ENCODE data around the gene WWOX. TPM values are rescaled to one million over a fixed set of nuclear protein-coding genes. Genes with fewer than 3 reads are reported as not detected.
A peak's percentile ranks its signal among the peaks of the same experiment; 100 is the strongest.

Gene WWOX
- total and polyA plus RNA-seq, 4 donors: 5.4 to 61.5 (median 18.4) TPM

- 78 to 84% methylated on average over 2 of the region's 2 CpGs for WGBS, 2 donors
- no peak for TF ChIP-seq CTCF (IDR thresholded peaks at IDR 0.05; ENCODE audit: control extremely low read depth, extremely low read depth)
- H3K27me3 ChIP-seq (ENCODE audit: control insufficient read depth in 3 of 3, insufficient read depth in 3 of 3, low read length in 2 of 3): no peaks in the 10 kb centered on the region
- H3K9me3 ChIP-seq (ENCODE audit: control insufficient read depth in 4 of 4, insufficient read depth in 3 of 4, low read length in 3 of 4): peaks cover 0 to 2% (median 0%) of the 10 kb centered on the region in 4 donors
- no peak overlapping the region for H3K4me3 ChIP-seq
- H3K27ac ChIP-seq (ENCODE audit: low read depth in 1 of 2, low read length in 1 of 2): no peak overlapping the region
- peaks cover 0 to 27% (median 7%) of the 10 kb centered on the region in 5 donors for H3K4me1 ChIP-seq (ENCODE audit: control insufficient read depth in 5 of 5, insufficient read depth in 5 of 5, low read length in 5 of 5)
- no peak overlapping the region for H3K9ac ChIP-seq (ENCODE audit: insufficient read depth in 1 of 2, low read length in 2 of 2)
- no peaks in the 10 kb centered on the region for H3K36me3 ChIP-seq (ENCODE audit: control insufficient read depth in 4 of 4, insufficient read depth in 4 of 4, low read length in 4 of 4)
- ATAC-seq (ENCODE audit: insufficient read depth, low FRiP score) (no peak), DNase-seq (peak in 1 of 3 donors; percentile 35)
Measured at GRCh38 chr16:78446992-78447563, 347.6 kb downstream of the WWOX start.

- no peak for ATAC-seq (ENCODE audit: insufficient read depth, low FRiP score)
Measured at GRCh38 chr16:78448658-78449271, 349.3 kb downstream of the WWOX start.

GRCh38 chr16:78450255-78450654 lies 350.8 kb downstream of the WWOX start:
- Histone ChIP-seq H3K27ac (ENCODE audit: low read depth in 1 of 2, low read length in 1 of 2) (no peak overlapping the region), H3K9me3 (ENCODE audit: control insufficient read depth in 4 of 4, insufficient read depth in 3 of 4, low read length in 3 of 4) (peaks cover 0 to 2% (median 0%) of the 10 kb centered on the region in 4 donors), H3K4me1 (ENCODE audit: control insufficient read depth in 5 of 5, insufficient read depth in 5 of 5, low read length in 5 of 5) (peaks cover 0 to 14% (median 0%) of the 10 kb centered on the region in 5 donors), H3K27me3 (ENCODE audit: control insufficient read depth in 3 of 3, insufficient read depth in 3 of 3, low read length in 2 of 3) (no peaks in the 10 kb centered on the region), H3K36me3 (ENCODE audit: control insufficient read depth in 4 of 4, insufficient read depth in 4 of 4, low read length in 4 of 4) (no peaks in the 10 kb centered on the region), H3K9ac (ENCODE audit: insufficient read depth in 1 of 2, low read length in 2 of 2) (no peak overlapping the region), H3K4me3 (no peak overlapping the region)
- no peak for TF ChIP-seq CTCF (IDR thresholded peaks at IDR 0.05; ENCODE audit: control extremely low read depth, extremely low read depth)
- peak in 1 of 3 donors; percentile 30 for DNase-seq
- no peak for ATAC-seq (ENCODE audit: insufficient read depth, low FRiP score)
- 60 to 82% methylated on average over 2 of the region's 2 CpGs for WGBS, 2 donors

More at GRCh38 chr16:78448658-78449271, 349.3 kb downstream of the WWOX start:
- Histone ChIP-seq H3K4me3 (no peak overlapping the region), H3K27ac (ENCODE audit: low read depth in 1 of 2, low read length in 1 of 2) (no peak overlapping the region), H3K9me3 (ENCODE audit: control insufficient read depth in 4 of 4, insufficient read depth in 3 of 4, low read length in 3 of 4) (peaks cover 0 to 2% (median 0%) of the 10 kb centered on the region in 4 donors), H3K36me3 (ENCODE audit: control insufficient read depth in 4 of 4, insufficient read depth in 4 of 4, low read length in 4 of 4) (no peaks in the 10 kb centered on the region), H3K27me3 (ENCODE audit: control insufficient read depth in 3 of 3, insufficient read depth in 3 of 3, low read length in 2 of 3) (no peaks in the 10 kb centered on the region), H3K9ac (ENCODE audit: insufficient read depth in 1 of 2, low read length in 2 of 2) (no peak overlapping the region), H3K4me1 (ENCODE audit: control insufficient read depth in 5 of 5, insufficient read depth in 5 of 5, low read length in 5 of 5) (peaks cover 0 to 19% (median under 1%) of the 10 kb centered on the region in 5 donors)
- no peak for DNase-seq
- 90 to 92% methylated on average over 6 of the region's 6 CpGs for WGBS, 2 donors
- TF ChIP-seq CTCF (IDR thresholded peaks at IDR 0.05; ENCODE audit: control extremely low read depth, extremely low read depth): no peak
